IMR-90 (cell line): ENCODE measurements around the gene OR4S1. TPM values are rescaled to one million over a fixed set of nuclear protein-coding genes. Genes with fewer than 3 reads are reported as not detected.
A peak's percentile ranks its signal among the peaks of the same experiment; 100 is the strongest.

ENCODE experiments used
- ATAC-seq: fragments of 200-7000 bp; cut with Tn5 transposase; 2 replicates; pipeline ENCODE4 v1.9.1; 2020; ENCODE audit warnings: low read depth, mild to moderate bottlenecking, moderate library complexity
- BruUV-seq: library from RNA; stranded (reverse); fragments of 400-500 nt; replicated peaks from 2 replicates; lab custom pipeline; 2021; lab: Mats Ljungman, UMichigan
- CTCF ChIA-PET: fragments of 300-600 bp; formaldehyde crosslinking; extraction: SDS; loops from one replicate; lab custom pipeline; 2021; ENCODE audit warnings: antibody characterized with exemption; lab: Yijun Ruan, JAX
- POLR2A ChIA-PET: fragments of 300-600 bp; sonication (Branson Sonifier 250); formaldehyde crosslinking; loops from one replicate; lab custom pipeline; 2022; ENCODE audit warnings: antibody characterized with exemption; ENCODE audit not compliant: unreplicated experiment; lab: Charles Lee
- DNase-seq: peaks from one replicate; pipeline ENCODE4 v3.0.0; 2013
- H2AFZ ChIP-seq: replicated peaks from 2 replicates; pipeline ENCODE3; 2013; ENCODE audit warnings: low read length, mild to moderate bottlenecking; ENCODE audit not compliant: poor library complexity
- H2AK5ac ChIP-seq: 2 replicates; pipeline ENCODE4 v1.6.1; 2013; ENCODE audit warnings: low read depth, low read length, inconsistent platforms
- H2AK9ac ChIP-seq: replicated peaks from 2 replicates; pipeline ENCODE3; 2013; ENCODE audit warnings: mild to moderate bottlenecking, low read depth, low read length, moderate library complexity; ENCODE audit not compliant: poor library complexity
- H2BK120ac ChIP-seq: 2 replicates; pipeline ENCODE4 v1.6.1; 2013; ENCODE audit warnings: low read depth, low read length, inconsistent platforms
- H2BK15ac ChIP-seq: 3 replicates; pipeline ENCODE4 v1.6.1; 2013; ENCODE audit warnings: low read depth, low read length, inconsistent platforms
- H2BK20ac ChIP-seq: 2 replicates; pipeline ENCODE4 v1.6.1; 2013; ENCODE audit warnings: low read depth, mild to moderate bottlenecking, inconsistent platforms, low read length, moderate library complexity
- H2BK5ac ChIP-seq: 2 replicates; pipeline ENCODE4 v1.6.1; 2013; ENCODE audit warnings: mild to moderate bottlenecking, low read depth, low read length, inconsistent platforms; ENCODE audit not compliant: poor library complexity, severe bottlenecking
- H3K14ac ChIP-seq: replicated peaks from 2 replicates; pipeline ENCODE4 v1.6.1; 2013; ENCODE audit warnings: low read depth, low read length, inconsistent platforms
- H3K18ac ChIP-seq: 2 replicates; pipeline ENCODE4 v1.6.1; 2013; ENCODE audit warnings: low read depth, low read length, control low read depth
- H3K23ac ChIP-seq: 2 replicates; pipeline ENCODE4 v1.6.1; 2013; ENCODE audit warnings: low read depth, low read length, inconsistent platforms
- H3K27ac ChIP-seq: 2 replicates; pipeline ENCODE4 v1.5.1; 2013; ENCODE audit warnings: mild to moderate bottlenecking, control low read depth, low read length; ENCODE audit not compliant: insufficient read depth
- H3K27me3 ChIP-seq: 2 replicates; pipeline ENCODE4 v1.6.1; 2013; ENCODE audit warnings: low read length; ENCODE audit not compliant: control insufficient read depth, insufficient read depth
- H3K36me3 ChIP-seq: 2 replicates; pipeline ENCODE4 v1.6.1; 2013; ENCODE audit warnings: low read length, mixed read lengths; ENCODE audit not compliant: control insufficient read depth, insufficient read depth
- H3K4ac ChIP-seq: 2 replicates; pipeline ENCODE4 v1.6.1; 2013; ENCODE audit warnings: low read depth, low read length, inconsistent platforms
- H3K4me1 ChIP-seq: 2 replicates; pipeline ENCODE4 v1.6.1; 2013; ENCODE audit warnings: low read length, mixed read lengths; ENCODE audit not compliant: control insufficient read depth, insufficient read depth
- H3K4me2 ChIP-seq: 2 replicates; pipeline ENCODE4 v1.6.1; 2013; ENCODE audit warnings: low read depth, mild to moderate bottlenecking, control low read depth, low read length, moderate library complexity
- H3K4me3 ChIP-seq: 2 replicates; pipeline ENCODE4 v1.5.1; 2013; ENCODE audit warnings: low read depth, mild to moderate bottlenecking, control low read depth, low read length, moderate library complexity; ENCODE audit not compliant: insufficient read depth
- H3K56ac ChIP-seq: 2 replicates; pipeline ENCODE4 v1.6.1; 2013; ENCODE audit warnings: low read length, inconsistent platforms; ENCODE audit not compliant: insufficient read depth; ENCODE audit errors: extremely low read depth
- H3K79me1 ChIP-seq, 2 experiments: 2 replicates each; pipeline ENCODE4 v1.6.1; 2013; ENCODE audit warnings: low read length in 2 of 2, inconsistent platforms in 1 of 2, low read depth in 1 of 2
- H3K9ac ChIP-seq: 2 replicates; pipeline ENCODE4 v1.6.1; 2013; ENCODE audit warnings: low read depth, low read length, control low read depth
- H3K9me1 ChIP-seq: 2 replicates; pipeline ENCODE4 v1.6.1; 2013; ENCODE audit warnings: low read length, inconsistent platforms; ENCODE audit not compliant: insufficient read depth
- H3K9me3 ChIP-seq: 2 replicates; pipeline ENCODE4 v1.6.1; 2013; ENCODE audit warnings: low read length; ENCODE audit not compliant: control insufficient read depth, insufficient read depth
- H4K20me1 ChIP-seq: 2 replicates; pipeline ENCODE4 v1.6.1; 2013; ENCODE audit warnings: low read length, inconsistent platforms; ENCODE audit not compliant: insufficient read depth
- H4K5ac ChIP-seq: 2 replicates; pipeline ENCODE4 v1.6.1; 2013; ENCODE audit warnings: mild to moderate bottlenecking, low read depth, low read length, control low read depth
- H4K8ac ChIP-seq, 2 experiments: 2 replicates each; pipeline ENCODE4 v1.6.1; 2013; ENCODE audit warnings: low read depth in 2 of 2, low read length in 2 of 2, control low read depth in 1 of 2, inconsistent platforms in 1 of 2
- H4K91ac ChIP-seq: 2 replicates; pipeline ENCODE4 v1.6.1; 2013; ENCODE audit warnings: low read depth, low read length, inconsistent platforms; ENCODE audit not compliant: insufficient read depth
- BHLHE40 ChIP-seq: fragments of 150-350 bp; IDR thresholded peaks from 2 replicates; pipeline ENCODE4 v1.6.1; 2016; ENCODE audit warnings: mild to moderate bottlenecking, low read depth, low read length
- CEBPB ChIP-seq: IDR thresholded peaks from 2 replicates; pipeline ENCODE4 v1.6.1; 2012; ENCODE audit warnings: low read depth, low read length, improper control_type of control experiment
- CHD1 ChIP-seq: IDR thresholded peaks from 2 replicates; pipeline ENCODE4 v1.6.1; 2012; ENCODE audit warnings: low read depth, low read length, improper control_type of control experiment
- FOS ChIP-seq: fragments of 150-350 bp; IDR thresholded peaks from 2 replicates; pipeline ENCODE4 v1.6.1; 2016; ENCODE audit warnings: low read depth, low read length
- MAFK ChIP-seq: IDR thresholded peaks from 2 replicates; pipeline ENCODE4 v1.6.1; 2012; ENCODE audit warnings: low read depth, low read length, improper control_type of control experiment
- MAZ ChIP-seq: IDR thresholded peaks from 2 replicates; pipeline ENCODE4 v1.6.1; 2012; ENCODE audit warnings: low read depth, mild to moderate bottlenecking, low read length, improper control_type of control experiment, moderate library complexity, borderline replicate concordance
- MXI1 ChIP-seq: IDR thresholded peaks from 2 replicates; pipeline ENCODE4 v1.6.1; 2012; ENCODE audit warnings: low read depth, mild to moderate bottlenecking, low read length, moderate library complexity, borderline replicate concordance
- NFE2L2 ChIP-seq: fragments of 150-350 bp; IDR thresholded peaks from 2 replicates; pipeline ENCODE4 v1.6.1; 2016; ENCODE audit warnings: low read depth, mild to moderate bottlenecking, low read length
- POLR2A ChIP-seq: IDR thresholded peaks from 2 replicates; pipeline ENCODE4 v1.6.1; 2012; ENCODE audit warnings: mild to moderate bottlenecking, low read depth, low read length
- RAD21 ChIP-seq: IDR thresholded peaks from 2 replicates; pipeline ENCODE4 v1.6.1; 2012; ENCODE audit warnings: low read length, improper control_type of control experiment
- RCOR1 ChIP-seq: IDR thresholded peaks from 2 replicates; pipeline ENCODE4 v1.6.1; 2012; ENCODE audit warnings: mild to moderate bottlenecking, low read length, improper control_type of control experiment; ENCODE audit not compliant: insufficient replicate concordance
- RFX5 ChIP-seq: IDR thresholded peaks from 2 replicates; pipeline ENCODE4 v1.8.0; 2012; ENCODE audit warnings: low read depth, mild to moderate bottlenecking, low read length, moderate library complexity
- SMC3 ChIP-seq: fragments of 150-350 bp; IDR thresholded peaks from 2 replicates; pipeline ENCODE4 v1.6.1; 2016; ENCODE audit warnings: low read depth, mild to moderate bottlenecking, antibody characterized with exemption, low read length, moderate library complexity
- WGBS, 2 experiments: methylation state at CpG; one replicate each; pipeline versions ENCODE4 v1.1.5 to v1.1.7; 2013; ENCODE audit warnings: missing lambda C conversion rate in 2 of 2; ENCODE audit not compliant: insufficient read length in 1 of 2; ENCODE audit errors: extremely low coverage in 2 of 2; 5-methylcytosine and 5-hydroxymethylcytosine counted together
- dilution Hi-C: fragments of 300-500 bp; cut with HindIII; formaldehyde crosslinking; loops from one replicate; pipeline ENCODE4 v1.14.3; 2018; ENCODE audit warnings: low sequenced_read_pairs; ENCODE audit not compliant: unreplicated experiment
- in situ Hi-C: fragments of 300-500 bp; cut with MboI; formaldehyde crosslinking; loops from 3 replicates; pipeline ENCODE4 v1.14.3; 2019; ENCODE audit warnings: low sequenced_read_pairs, inconsistent platforms, mixed read lengths
- intact Hi-C: fragments of 100-400 bp; cut with micrococcal nuclease; formaldehyde crosslinking; loops from 2 replicates; pipeline ENCODE4 v1.10.0; 2022
- polyA plus RNA-seq, 3 experiments: library from polyadenylated mRNA; depleted of rRNA; stranded (reverse); fragments of >200 nt; gene quantifications; 2 replicates each; pipeline ENCODE4 v1.2.3, GENCODE V29; 2012; ENCODE audit warnings: low replicate concordance in 1 of 3
- total RNA-seq: library from RNA; depleted of rRNA; stranded (reverse); fragments of >200 nt; gene quantifications from 2 replicates; pipeline ENCODE4 v1.2.3, GENCODE V29; 2012
- TF ChIP-seq, protein P1 (sequence below): conservative IDR thresholded peaks from 2 replicates; pipeline ENCODE4 v1.5.1; 2012; ENCODE audit warnings: mild to moderate bottlenecking, low read depth, low read length, improper control_type of control experiment
- TF ChIP-seq, protein P2 (sequence below): fragments of 150-350 bp; IDR thresholded peaks from 2 replicates; pipeline ENCODE4 v1.6.1; 2016; ENCODE audit warnings: low read depth, mild to moderate bottlenecking, low read length, moderate library complexity, borderline replicate concordance
- TF ChIP-seq, protein P3 (sequence below): fragments of 150-350 bp; IDR thresholded peaks from 2 replicates; pipeline ENCODE4 v1.6.1; 2017; ENCODE audit warnings: mild to moderate bottlenecking, antibody characterized with exemption, low read length, low read depth

Gene OR4S1
- total and polyA plus RNA-seq, 2 of the 4 experiments (the other 2 are of a cell fraction): not detected

DNA sequence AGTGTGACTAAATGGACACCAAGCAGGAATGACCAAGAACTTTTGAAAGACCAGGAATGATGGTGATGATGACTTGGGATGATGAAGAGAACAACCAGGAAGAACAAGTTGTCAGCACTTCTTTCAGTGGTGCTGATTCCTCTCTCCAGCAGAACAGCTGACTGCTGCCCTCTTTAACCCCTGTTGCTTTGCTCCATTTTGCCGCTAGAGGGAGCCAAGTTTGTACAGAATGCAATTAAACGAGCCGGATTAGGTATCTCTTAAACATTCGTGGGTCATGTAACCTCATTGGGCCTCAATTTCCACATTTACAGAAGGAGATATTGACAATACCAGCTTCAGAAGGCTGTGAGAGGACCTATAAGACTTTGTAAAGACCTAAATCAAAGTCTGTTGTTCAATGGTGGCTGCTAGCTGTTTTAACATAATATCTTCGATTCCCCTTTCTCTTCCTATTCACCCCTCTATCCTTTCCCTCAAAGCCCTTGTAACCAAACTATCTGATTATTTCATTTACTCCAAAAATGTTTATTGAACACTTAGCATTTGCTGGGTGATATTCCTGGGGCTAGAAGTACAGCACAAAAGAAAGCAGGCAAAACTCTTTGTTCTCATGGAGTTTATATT is 1.9 kb downstream of the OR4S1 start:
- no peak overlapping the region for H4K8ac ChIP-seq
- H2BK120ac ChIP-seq: no peak overlapping the region
- no peak overlapping the region for H2BK5ac ChIP-seq
- no peak overlapping the region for H3K23ac ChIP-seq
- in situ Hi-C loops: no loop called here
- no peak overlapping the region for H4K5ac ChIP-seq
- H2AK9ac ChIP-seq: no peak overlapping the region
- H4K91ac ChIP-seq: no peak overlapping the region
- no peaks in the 10 kb centered on the region for H3K4me1 ChIP-seq
- WGBS, 2 experiments: no CpG with 5 or more reads among the region's 5 CpGs
- no peak for TF ChIP-seq BHLHE40
- no peak for TF ChIP-seq RFX5
- peak; percentile 49 for TF ChIP-seq SMC3
- TF ChIP-seq MXI1: no peak
- TF ChIP-seq CEBPB: no peak
- no peak for TF ChIP-seq MAFK
- no peak for TF ChIP-seq POLR2A
- TF ChIP-seq CHD1: no peak
- TF ChIP-seq RCOR1: no peak
- TF ChIP-seq, protein P1, sequence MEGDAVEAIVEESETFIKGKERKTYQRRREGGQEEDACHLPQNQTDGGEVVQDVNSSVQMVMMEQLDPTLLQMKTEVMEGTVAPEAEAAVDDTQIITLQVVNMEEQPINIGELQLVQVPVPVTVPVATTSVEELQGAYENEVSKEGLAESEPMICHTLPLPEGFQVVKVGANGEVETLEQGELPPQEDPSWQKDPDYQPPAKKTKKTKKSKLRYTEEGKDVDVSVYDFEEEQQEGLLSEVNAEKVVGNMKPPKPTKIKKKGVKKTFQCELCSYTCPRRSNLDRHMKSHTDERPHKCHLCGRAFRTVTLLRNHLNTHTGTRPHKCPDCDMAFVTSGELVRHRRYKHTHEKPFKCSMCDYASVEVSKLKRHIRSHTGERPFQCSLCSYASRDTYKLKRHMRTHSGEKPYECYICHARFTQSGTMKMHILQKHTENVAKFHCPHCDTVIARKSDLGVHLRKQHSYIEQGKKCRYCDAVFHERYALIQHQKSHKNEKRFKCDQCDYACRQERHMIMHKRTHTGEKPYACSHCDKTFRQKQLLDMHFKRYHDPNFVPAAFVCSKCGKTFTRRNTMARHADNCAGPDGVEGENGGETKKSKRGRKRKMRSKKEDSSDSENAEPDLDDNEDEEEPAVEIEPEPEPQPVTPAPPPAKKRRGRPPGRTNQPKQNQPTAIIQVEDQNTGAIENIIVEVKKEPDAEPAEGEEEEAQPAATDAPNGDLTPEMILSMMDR: peak; percentile 79
- TF ChIP-seq FOS: no peak
- TF ChIP-seq, protein P2, sequence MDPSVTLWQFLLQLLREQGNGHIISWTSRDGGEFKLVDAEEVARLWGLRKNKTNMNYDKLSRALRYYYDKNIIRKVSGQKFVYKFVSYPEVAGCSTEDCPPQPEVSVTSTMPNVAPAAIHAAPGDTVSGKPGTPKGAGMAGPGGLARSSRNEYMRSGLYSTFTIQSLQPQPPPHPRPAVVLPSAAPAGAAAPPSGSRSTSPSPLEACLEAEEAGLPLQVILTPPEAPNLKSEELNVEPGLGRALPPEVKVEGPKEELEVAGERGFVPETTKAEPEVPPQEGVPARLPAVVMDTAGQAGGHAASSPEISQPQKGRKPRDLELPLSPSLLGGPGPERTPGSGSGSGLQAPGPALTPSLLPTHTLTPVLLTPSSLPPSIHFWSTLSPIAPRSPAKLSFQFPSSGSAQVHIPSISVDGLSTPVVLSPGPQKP: no peak
- no peak for TF ChIP-seq MAZ
- TF ChIP-seq, protein P3, sequence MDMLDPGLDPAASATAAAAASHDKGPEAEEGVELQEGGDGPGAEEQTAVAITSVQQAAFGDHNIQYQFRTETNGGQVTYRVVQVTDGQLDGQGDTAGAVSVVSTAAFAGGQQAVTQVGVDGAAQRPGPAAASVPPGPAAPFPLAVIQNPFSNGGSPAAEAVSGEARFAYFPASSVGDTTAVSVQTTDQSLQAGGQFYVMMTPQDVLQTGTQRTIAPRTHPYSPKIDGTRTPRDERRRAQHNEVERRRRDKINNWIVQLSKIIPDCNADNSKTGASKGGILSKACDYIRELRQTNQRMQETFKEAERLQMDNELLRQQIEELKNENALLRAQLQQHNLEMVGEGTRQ: 0 out of 2 replicates have a peak, but pooled peaks have one; percentile 13
- no peak for TF ChIP-seq NFE2L2
- TF ChIP-seq RAD21: peak; percentile 70
- peak; percentile 48 for DNase-seq
- H2AFZ ChIP-seq: no peak overlapping the region
- H3K36me3 ChIP-seq: no peaks in the 10 kb centered on the region
- H3K27ac ChIP-seq: no peak overlapping the region
- no peak overlapping the region for H2AK5ac ChIP-seq
- ChIA-PET POLR2A (no interaction called here), CTCF (interaction anchor here (0.5 to 1.2 kb wide), 8 partner anchors 9 to 443 kb away, joined by 3 to 5 read pairs (median 4); no protein-coding TSS in a partner anchor)
- no peaks in the 10 kb centered on the region for H3K27me3 ChIP-seq
- intact Hi-C loops: loop anchor here (2.0 to 10.0 kb wide), 3 partner anchors 135 to 1227 kb away; no protein-coding TSS in a partner anchor
- ATAC-seq: peak; percentile 90
- no peak overlapping the region for H3K4ac ChIP-seq
- no peak overlapping the region for H3K9ac ChIP-seq
- no peak overlapping the region for H3K14ac ChIP-seq
- no peaks in the 10 kb centered on the region for H3K9me3 ChIP-seq
- H3K4me3 ChIP-seq: no peak overlapping the region
- no peak overlapping the region for H2BK15ac ChIP-seq
- H3K9me1 ChIP-seq: no peaks in the 10 kb centered on the region
- H3K4me2 ChIP-seq: no peak overlapping the region
- BruUV-seq: no TSS peak
- no peak overlapping the region for H2BK20ac ChIP-seq
- H3K56ac ChIP-seq: no peak overlapping the region
- H3K18ac ChIP-seq: no peak overlapping the region
- dilution Hi-C loops: no loop called here
- H3K79me1 ChIP-seq: no peaks in the 10 kb centered on the region
- no peaks in the 10 kb centered on the region for H4K20me1 ChIP-seq
